C4-2B (cell line): ENCODE data around the gene OPN4.

Experiments
- CTCF ChIP-seq: fragments of 450-650 bp; conservative IDR thresholded peaks from 2 replicates; pipeline ENCODE4 v1.5.1; 2017; ENCODE audit warnings: mild to moderate bottlenecking
- ZFX ChIP-seq: fragments of 450-650 bp; IDR thresholded peaks from 2 replicates; pipeline ENCODE4 v1.6.1; 2017

- TF ChIP-seq CTCF (no peak), ZFX (no peak)
Observed at GRCh38 chr10:86659721-86660453, 5.5 kb downstream of the OPN4 start.
